ENCODE measurements around the gene ERC2.

The ERC2 gene

DNA sequence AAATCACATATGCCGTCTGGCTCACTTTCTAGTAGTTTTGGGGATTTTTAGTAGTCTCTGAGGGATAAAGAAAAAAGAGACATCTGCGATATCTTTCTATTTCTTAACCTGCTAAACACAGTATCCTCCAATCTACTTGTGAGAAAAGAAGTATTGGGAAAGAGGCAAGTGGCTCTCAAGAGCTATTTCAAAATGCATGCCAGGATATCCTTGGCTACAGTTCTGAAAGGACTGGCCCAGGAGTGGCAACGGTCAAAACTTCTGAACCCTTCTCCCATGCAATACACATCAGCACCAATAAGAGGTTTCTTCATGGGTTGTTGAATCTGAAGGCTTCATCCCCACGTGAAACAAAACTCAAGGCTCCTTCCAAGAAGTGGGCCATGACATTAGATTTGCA lies 777.1 kb downstream of the ERC2 start:
- DNase-seq = no peak

DNA sequence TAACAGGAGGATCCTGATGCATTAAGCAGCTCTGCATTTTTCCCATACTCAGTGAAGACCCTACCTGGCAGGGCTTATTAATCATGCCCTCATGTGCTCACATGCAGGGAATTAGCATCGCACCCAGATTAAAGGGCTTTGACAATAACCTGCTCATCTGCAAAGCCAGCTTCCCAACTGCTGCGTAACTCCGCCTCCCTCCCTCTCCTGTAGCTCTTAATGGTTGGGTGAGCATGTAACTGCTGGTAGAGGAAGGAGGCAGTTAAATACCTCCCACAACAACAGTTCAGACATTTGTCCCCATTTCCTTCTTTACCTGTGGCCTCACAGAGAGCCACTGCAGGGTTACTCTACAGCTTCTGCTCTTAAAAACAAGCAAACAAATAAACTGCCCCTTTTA lies 777.5 kb downstream of the ERC2 start:
- no peak for DNase-seq

DNA sequence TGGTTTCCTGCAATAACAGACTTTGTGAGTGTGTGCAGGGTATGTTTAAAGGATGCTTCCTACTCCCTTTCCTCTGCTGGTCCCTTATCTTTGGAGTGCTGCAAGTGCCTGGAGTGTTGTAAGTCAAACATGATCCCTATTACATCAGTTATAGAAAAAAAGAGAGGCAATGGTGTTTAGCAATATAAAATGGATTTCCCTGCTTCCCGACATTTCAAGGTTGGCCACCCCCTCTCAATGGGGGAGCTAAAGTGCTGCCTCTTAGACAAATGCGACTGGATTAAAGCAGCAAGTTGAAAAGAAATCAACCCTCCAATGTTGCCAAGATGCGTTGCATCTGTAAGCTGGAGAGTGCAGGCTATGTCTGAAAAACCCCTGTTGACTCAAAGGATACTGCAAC lies 778.1 kb downstream of the ERC2 start:
- no peak for DNase-seq

DNA sequence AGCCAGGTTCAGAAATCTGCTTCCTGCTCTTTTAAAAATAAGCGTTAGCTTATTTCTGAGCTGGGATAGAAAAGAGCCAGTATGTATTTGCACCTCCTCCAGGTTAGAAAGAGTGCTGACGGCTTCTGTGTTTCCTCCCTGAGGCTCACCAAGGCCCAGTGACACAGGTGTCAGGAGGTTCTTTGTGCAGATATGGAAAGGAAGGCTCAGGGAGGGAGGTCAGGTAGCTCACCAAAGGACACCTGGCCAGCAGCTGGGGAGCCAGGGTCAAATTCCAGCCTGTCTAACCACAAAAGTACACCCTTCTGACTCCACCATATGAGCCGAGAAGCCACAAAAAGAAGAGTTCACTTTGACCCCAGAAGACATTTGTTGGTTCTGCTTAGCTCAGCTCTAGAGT lies 780.1 kb downstream of the ERC2 start:
- no peak for DNase-seq

DNA sequence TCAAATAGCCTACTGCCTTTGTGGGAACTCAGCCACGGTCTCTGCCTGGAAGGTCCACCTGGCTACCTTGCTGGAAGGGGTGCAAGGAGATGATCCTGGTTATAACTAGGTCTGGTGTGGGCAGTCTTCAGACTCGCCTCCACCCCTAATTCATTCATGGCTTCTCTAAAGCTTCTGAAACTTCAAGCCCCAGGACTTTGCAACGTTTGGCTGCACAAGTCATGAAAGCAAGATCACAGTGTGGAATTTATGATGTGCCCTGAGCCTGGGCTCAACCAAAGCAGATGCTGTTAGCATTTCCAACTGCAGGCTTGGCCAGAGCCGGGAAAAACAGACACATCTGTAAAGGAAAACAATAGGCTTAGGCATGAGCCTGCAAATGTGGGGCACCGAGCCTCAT lies 780.7 kb downstream of the ERC2 start:
- DNase-seq = no peak

DNA sequence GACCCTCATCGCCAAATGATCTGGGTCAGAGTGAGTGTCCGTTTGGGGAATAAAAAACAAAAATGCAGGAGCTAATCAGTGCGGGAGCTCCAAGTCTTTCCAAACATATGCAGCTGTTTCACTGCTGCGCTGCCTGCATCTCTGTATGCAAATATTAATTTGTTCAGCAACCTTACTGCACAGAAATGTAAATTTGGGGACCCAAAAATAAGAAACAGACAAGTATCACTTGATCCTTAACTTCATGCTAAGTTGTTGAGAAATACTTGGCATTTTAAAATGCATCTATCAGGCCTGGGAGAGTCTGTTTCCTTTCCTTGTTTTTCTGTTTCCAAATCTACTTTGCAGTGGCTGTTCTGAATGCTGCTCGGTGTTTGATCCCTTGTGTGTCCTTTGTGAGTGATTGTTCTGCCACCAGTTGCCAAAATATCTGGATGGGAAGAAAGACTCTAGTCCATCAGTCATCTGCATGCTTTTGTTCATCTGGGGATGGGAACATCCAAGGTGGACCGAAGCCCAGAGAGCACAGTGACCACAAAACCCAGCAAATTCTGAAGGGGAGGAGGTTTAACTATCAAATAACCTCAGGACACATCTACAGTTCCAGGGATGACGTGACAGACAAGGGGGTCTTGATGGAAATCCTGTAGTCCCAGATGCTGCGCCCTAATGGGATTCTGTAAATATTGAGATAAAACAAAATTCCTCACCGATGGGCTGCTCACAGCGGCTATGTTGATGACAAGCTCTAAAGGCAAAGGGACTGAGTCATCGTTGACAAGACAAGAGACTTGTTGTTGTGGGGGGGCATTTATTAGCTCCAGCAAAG lies 781.6 kb downstream of the ERC2 start:
- no peak for DNase-seq

DNA sequence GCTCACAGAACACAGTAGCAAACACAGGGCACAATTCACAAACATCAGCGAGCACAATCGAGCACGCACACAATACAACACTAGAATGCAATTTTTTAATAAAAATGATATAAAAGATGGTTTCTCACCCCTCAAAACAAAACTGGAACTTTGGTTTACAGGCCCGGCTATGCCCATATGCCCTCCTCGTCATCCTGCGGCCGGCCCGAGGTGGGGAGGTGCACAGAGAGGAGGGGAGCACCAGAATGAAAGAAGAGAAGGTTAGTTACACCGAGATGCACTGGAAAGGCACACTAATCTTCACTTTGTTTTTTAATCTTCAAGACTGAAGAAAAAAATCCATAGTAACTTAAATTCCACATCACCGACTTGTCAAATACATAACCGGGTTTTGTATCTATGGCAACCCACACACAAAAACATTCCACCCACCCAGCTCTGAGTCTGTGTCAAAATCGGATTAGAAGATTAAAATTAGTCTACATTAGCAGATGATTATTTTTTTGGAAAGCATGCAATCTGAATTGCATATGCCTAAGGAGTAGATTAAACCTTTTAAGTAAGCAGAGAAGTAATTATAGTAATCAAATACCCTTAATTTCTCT lies 784.5 kb downstream of the ERC2 start:
- DNase-seq = no peak

DNA sequence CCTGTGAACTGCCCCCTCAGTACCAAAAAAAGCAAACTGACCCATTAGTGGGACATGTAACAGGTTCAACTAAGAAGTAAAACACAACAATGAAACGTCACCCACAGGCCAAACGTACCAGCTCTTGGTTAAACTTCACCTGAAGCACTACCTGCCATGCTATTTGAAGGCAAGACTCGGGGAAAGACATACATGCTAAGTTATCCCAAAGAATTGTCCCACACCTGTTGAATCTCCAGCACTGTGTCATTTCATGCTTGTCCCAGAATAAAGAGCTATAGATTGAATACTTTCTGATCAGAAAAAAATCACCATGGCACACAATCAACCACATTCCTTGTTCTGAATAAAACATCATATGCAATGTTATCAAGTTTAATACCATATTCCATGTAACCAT lies 785.8 kb downstream of the ERC2 start:
- no peak for DNase-seq

DNA sequence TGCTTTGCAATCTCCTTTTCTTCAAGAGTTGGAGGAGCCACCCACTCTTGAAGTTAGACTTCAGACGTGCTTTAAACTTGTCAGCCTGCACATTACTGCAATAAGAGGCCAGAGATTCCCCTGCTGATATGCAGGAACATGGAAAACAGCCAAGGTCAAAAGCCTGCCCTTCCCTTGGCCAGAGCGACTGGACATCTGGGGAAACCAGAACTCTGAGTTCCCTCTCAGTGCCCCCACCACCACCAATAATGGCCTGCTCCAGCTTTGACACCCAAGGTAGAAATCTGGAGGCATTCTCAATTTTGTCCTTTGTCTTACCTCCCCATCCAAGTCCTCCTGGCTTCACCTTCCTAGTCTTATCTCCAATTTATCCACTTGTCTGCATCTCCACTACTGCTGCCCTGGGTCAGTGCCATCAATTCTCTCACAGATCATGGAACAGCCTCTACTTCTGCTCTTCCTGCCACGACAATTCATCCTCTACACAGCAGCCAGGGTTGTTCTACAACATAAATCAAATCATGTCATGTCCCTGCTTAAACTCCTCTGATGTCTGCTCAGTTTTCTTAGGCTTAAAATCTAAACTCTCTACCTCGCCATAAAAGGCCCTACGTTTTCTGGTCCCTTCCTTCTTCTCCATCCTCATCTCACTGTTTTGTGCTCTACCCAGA lies 789.6 kb downstream of the ERC2 start:
- DNase-seq = no peak

DNA sequence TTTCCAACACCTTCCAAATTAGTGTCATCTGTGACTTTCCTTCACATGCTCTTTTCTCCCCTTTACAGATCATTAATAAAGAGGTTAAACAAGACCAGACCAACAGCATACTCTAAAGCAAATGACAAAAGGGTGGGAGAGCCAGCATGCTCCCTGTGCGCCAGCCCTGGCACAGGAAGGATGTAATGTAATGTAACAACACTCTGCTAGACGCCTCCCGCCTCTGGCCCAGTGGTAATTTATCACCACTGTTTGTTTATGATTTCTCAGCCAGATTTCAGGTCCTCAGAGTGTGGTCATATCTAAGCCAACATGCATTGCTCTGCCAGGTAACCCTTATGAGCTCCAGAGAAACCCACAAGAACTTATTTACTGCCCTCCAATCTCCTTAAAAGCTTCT lies 791.6 kb downstream of the ERC2 start:
- no peak for DNase-seq

DNA sequence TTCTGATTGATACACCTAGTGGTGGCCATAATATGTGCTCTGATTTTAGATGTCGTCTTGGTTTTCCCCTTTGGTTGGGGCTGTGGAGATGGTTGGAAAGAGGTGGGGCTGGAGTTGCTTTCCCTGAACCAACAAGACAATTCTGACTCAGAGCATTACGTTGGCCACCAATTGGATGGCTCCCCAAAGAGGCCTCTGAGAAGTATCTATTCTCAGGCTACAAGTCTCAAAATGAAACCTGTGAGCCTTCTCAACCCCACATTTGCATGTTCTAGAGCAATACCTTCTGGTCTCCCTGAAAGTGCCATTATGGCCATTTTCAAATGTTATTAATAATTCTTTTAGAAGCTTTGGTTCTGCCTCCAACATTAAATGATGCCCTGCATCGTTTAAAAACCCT lies 792.8 kb downstream of the ERC2 start:
- DNase-seq = no peak

DNA sequence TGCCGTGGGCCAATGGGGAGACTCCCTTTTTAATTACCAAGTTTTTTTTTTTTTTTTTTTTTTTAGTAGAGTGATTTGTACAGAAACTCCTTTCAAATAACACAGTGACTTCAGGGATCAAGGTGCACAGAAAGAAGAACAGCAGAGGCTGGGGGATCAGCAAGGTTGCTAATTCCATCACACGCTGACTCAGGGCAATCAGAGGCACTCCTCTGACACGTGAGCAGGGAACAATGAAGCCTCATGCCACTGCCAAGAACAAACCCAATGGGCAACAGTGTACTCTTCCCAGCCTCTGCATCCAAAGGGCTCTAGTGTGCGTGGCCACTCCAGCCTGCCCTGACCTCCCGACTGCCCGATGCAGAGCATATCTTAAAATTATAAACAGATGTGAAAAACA lies 794.5 kb downstream of the ERC2 start:
- DNase-seq = no peak

DNA sequence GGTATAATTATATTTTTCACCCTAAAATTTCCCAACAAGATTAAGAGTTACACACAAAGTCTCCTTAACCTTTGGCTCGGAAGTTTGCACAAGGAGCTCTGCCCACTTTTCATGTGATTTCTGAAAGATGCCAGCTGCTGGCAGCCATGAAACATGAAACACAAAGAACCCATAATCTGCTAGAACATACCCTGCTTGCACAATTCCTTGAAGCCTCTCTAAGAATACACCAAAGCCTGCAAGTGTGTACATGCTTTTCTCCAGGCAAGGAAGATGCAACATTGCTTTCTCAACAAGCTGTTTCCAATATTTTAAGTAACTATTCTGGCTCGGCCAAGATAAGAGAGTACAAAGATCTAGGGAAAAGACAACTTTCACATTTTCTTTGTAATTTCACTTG lies 799.1 kb downstream of the ERC2 start:
- no peak for DNase-seq

DNA sequence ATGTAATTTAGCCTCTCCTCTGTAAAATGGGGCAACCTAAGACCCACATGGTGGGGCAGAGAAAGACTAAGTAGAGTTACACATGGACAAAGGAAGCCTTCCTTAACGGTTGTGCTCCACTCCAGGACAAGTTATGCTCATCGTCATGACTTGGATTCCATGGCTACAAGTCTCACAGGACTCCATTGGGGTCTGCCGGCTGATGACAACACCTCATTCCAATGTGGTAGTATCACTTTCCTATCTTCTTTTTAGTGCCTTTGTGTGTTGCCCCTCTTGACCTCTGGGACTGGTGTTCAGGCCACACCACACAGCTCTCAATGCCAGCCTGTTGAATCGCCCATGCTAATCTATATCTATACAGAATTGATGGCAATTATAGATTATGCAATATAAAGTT lies 799.9 kb downstream of the ERC2 start:
- no peak for DNase-seq

DNA sequence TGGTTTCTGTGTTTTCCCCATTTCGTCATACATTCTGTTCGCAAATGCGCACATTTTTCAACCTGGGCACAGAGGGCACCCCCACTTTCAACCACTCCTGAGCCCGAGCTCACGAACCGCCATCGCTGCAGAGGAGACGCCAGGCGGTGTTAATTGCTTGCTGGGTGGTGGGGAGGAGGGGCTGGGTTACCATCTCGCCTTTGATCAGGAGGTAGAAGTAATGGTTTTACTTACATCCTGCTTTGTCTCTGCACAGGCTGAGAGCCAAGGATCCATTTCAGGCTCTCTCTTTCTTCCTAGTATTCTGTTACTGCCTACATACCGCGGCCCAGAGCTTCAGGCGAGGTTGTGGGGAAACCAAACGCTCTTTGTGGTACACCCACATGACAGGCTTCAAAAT lies 803.9 kb downstream of the ERC2 start:
- DNase-seq = no peak

DNA sequence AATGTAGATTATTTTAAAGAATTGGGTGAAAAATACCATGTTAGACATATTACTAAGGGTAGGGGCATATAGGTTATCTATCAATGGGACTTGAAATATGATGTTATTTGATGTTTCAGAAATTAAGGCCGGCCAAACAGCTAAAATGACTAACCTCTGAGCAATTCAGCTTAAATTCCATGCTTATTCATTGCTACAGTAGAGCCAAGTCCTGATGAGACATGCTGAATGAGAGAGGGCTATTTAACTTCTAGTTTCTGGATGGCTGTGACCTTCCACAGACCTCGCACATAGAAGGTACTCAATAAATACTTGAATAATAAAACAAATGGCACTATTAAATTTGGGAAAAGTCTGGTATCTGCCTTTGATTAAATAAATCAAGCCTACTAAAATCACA lies 805.6 kb downstream of the ERC2 start:
- no peak for DNase-seq

DNA sequence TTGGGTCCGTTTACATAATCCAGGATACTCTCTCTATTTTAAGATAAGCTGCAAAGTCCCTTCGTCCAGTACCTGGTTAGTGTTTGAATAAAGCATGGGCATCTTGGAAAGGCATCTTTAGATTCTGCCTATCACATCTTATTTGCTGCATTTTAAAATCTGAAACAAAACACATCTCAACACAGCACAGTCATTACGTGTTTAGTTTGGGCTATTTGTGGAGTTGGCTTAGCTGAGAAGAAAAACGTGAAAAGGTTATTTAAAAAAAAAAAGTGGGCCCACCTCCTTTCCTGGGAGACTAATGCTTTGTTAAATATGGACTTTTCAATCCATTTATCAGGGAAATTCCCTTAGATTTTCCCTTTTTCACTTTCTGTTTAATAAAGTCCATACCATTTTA lies 806.7 kb downstream of the ERC2 start:
- no peak for DNase-seq

DNA sequence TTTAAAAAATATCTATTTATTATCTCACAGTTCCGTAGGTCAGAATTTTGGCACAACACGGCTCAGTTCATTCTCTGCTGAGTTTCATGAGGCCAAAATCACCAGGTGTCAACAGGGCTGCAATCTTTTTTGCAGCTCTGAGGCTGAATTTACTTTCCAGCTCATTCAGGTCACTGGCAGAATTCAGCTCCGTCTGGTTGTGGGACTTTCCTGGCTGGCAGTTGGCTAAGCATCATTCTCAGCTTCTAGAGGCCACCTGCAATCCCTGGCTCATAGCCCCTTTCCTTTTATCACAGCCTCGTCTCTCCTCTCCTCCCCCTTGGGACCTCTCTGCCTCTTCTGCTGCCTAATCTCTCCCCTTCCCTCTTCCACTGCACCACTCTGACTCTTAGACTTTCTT lies 807.1 kb downstream of the ERC2 start:
- DNase-seq = no peak

DNA sequence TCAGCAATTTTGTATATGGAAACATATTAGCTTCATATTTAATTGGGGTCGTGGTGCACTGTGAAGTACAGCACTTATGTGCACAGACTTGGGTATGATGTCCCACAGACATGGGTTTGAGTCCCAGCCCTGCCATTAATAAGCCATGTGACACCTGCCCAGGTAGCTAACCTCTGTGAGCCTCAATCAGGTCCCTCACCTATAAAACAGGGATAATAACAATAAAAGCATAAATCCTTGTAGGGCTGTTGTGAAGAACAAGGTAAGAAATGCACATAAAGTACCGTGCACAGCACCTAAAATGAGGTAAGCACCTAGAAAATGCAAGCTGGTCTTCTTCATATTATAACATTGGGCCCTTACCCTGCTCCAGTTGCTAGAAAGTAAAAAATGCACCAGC lies 807.6 kb downstream of the ERC2 start:
- DNase-seq = no peak

DNA sequence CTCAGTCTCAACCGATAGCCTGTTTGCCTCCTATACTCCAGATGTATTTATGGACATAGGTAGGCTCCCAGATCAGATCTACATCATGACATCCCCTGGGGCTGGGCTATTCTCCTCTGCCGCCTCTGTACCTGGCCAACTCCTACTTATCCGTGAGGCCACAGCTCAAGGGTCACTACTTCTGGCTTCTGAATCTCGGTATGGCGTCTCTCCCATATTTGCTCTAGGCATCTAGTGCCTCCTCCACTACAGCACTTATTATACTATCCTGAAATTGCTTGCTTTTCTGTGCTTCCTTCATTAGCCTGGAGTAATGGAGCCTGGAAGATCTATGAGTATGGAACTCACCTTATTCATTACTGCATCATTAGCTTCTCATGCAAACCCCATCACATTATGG lies 808.6 kb downstream of the ERC2 start:
- no peak for DNase-seq

DNA sequence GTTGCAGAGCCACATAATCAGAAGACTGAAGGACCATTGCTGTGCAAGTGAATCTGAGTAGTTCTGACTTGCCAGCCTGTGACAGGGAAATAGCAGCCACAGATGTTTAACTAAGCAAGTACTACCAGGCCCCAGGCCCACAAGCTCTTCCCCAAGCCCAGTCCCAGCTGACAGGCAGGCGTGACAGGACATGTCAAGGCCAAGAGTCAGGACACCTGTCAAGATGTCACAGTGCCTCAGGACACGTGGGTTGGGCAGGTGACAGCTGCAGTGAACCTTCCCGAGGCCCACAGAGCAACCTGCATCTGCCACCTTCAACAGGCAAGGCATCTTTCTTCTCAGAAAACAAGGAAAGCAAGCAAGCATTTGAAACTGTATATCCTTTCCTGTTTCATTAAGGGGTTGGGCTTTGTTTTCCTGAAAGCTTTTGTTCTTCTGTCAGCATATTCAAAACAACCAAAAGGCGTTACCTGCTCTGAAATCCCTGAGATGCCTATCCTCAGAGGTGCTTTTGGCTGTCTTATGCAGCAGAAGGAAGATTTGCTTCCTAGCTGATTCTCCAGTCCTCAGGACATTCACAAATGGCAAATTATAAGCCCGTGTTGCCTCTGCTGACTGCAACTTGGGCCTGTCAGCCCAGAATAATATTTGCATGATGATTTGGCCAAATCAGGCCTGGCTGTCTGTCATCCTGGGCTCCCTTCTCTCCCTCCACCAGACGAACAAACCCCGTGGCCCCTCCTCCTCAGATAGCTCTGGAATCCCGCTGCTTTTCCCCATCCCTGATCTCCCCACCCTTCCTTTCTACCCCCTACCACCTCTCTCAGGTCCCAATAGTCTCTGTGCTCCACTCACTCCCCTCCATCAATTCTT lies 809.3 kb downstream of the ERC2 start:
- no peak for DNase-seq

DNA sequence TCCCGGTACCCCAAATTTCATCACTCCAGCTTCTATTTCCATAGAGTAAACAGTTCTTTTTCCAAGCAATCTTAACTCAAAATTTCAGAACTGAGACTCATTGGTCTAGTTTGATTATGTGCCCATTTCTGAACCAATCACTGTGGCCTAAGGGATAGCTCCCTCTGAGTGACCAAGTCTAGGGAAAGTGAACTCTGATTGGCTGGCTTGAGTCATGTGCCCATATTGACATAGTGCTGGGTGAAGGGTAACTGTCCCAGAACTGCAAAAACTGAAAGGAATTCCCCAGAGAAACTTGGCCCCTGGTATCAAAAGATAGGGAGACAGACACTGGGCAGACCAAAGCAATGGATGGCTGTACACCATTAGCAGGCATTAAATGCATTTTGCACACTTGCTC lies 810.0 kb downstream of the ERC2 start:
- DNase-seq = no peak

DNA sequence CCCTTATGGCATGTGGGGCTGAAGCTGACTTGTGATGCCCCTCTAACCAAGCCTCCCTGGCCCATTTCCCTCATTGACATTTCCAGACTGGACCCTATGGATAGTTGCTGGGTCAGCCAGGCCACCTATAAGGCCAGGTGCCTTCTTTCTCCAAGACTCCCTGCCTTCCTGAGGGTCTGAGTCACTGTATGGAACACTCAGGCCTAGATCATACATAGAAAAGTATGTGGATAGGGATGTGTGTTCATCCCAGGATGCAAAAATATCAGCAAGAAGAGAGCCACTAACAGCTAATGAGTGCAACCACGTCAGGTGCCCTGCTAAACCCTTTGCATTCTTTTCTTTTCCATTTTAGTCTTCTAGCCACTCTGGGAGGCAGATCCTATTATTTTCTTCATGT lies 812.7 kb downstream of the ERC2 start:
- no peak for DNase-seq
